Chondrocyte (in vitro differentiated cells): ENCODE measurements around the gene SMLR1. TPM values are rescaled to one million over a fixed set of nuclear protein-coding genes. Genes with fewer than 3 reads are reported as not detected.

Source experiments
- DNase-seq: peaks from one replicate; pipeline ENCODE4 v3.0.0; 2021; ENCODE audit warnings: mixed read lengths, low spot score
- H3K27ac Mint-ChIP-seq: one replicate; pipeline ENCODE4 v1.8.0; 2021; ENCODE audit warnings: mild to moderate bottlenecking, moderate library complexity, mixed read lengths; ENCODE audit not compliant: unreplicated experiment
- H3K27me3 Mint-ChIP-seq: 2 replicates; pipeline ENCODE4 v1.8.0; 2021; ENCODE audit warnings: low read depth, mixed read lengths
- H3K36me3 Mint-ChIP-seq: 2 replicates; pipeline ENCODE4 v1.8.0; 2021; ENCODE audit warnings: low read depth, mixed read lengths
- H3K4me1 Mint-ChIP-seq: 2 replicates; pipeline ENCODE4 v1.8.0; 2021; ENCODE audit warnings: low read depth, mild to moderate bottlenecking, mixed read lengths
- H3K4me3 Mint-ChIP-seq: one replicate; pipeline ENCODE4 v1.8.0; 2021; ENCODE audit warnings: mild to moderate bottlenecking, moderate library complexity, mixed read lengths; ENCODE audit not compliant: unreplicated experiment
- H3K9me3 Mint-ChIP-seq: 2 replicates; pipeline ENCODE4 v1.8.0; 2021; ENCODE audit warnings: low read depth, mixed read lengths
- total RNA-seq: library from RNA; stranded (reverse); gene quantifications from 3 replicates; pipeline ENCODE4 v1.2.1, GENCODE V29; 2021
- TF ChIP-seq, protein P1 (sequence below): fragments of 200-600 bp; sonication (generic); IDR thresholded peaks from 2 replicates; pipeline ENCODE4 v1.5.0; 2021; ENCODE audit warnings: antibody characterized with exemption, mild to moderate bottlenecking, moderate library complexity

SMLR1 gene
- total RNA-seq, 1 donor from 2014 or later: not detected

DNA sequence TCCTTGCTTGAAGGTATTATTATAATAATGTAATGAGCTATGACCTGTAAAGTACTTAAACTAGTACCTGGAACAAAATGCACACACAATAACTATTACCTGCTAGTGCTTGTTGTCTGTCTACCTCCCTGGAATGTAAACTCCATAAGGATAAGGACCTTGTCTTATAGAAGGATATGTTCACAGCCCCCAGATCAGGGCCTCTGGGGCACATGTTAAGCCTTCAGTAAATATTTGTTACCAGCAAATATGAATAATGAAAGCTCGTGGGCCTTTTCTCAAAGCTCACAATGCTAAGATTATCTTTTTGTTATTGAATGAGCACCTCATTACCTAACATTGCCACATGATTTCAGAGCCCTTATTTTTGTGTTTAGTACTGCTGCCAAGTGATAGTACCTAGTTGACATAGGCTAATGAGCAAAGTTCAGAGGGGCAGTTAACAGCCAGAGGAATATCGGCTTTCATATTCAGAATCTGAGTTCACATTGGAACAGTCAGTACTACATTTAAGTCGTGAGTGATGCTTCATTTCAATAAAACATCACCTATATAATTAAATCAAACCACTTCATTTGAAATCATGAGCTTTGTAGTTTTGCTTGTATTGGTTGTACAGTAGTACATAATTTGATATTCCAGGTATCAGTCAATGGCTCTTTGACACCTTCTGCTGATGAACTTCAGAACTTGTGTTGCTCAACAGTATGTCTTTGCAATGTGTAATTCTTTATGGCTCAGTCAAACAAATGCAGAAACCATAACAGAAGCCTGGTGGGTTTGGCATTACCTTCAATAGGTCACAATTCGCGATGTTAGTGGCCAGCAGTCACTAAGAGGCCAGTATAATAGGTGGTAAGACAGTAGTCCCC is 11.8 kb upstream of the SMLR1 start:
- Mint-ChIP-seq H3K27me3 (no peaks in the 10 kb centered on the region), H3K4me1 (peaks cover 3% of the 10 kb centered on the region), H3K27ac (no peak overlapping the region), H3K36me3 (peaks cover 12% of the 10 kb centered on the region), H3K4me3 (no peak overlapping the region), H3K9me3 (peaks cover 34% of the 10 kb centered on the region)
- DNase-seq: no peak
- TF ChIP-seq, protein P1, sequence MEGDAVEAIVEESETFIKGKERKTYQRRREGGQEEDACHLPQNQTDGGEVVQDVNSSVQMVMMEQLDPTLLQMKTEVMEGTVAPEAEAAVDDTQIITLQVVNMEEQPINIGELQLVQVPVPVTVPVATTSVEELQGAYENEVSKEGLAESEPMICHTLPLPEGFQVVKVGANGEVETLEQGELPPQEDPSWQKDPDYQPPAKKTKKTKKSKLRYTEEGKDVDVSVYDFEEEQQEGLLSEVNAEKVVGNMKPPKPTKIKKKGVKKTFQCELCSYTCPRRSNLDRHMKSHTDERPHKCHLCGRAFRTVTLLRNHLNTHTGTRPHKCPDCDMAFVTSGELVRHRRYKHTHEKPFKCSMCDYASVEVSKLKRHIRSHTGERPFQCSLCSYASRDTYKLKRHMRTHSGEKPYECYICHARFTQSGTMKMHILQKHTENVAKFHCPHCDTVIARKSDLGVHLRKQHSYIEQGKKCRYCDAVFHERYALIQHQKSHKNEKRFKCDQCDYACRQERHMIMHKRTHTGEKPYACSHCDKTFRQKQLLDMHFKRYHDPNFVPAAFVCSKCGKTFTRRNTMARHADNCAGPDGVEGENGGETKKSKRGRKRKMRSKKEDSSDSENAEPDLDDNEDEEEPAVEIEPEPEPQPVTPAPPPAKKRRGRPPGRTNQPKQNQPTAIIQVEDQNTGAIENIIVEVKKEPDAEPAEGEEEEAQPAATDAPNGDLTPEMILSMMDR: no peak

DNA sequence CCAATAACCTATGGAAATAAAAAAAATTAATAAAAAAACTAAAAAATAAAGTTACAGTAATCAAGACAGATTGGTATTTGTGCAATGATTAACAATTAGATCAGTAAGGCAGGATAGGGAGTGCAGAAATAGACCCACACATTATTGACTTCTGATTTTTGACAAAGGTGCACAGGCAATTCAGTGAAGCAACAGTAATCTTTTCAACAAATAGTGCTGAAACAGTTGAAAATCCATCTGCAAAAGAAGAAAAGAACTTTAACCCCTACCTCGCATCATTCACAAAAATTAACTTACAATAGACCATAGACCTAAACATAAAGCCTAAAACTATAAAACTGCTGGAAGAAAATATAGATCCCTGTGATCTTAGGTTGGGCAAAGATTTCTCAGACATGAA is 4.5 kb upstream of the SMLR1 start:
- Mint-ChIP-seq H3K9me3 (peaks cover 28% of the 10 kb centered on the region), H3K27ac (no peak overlapping the region), H3K4me3 (no peak overlapping the region), H3K27me3 (no peaks in the 10 kb centered on the region), H3K4me1 (no peaks in the 10 kb centered on the region), H3K36me3 (peaks cover 11% of the 10 kb centered on the region)
- TF ChIP-seq, protein P1: no peak
- no peak for DNase-seq

DNA sequence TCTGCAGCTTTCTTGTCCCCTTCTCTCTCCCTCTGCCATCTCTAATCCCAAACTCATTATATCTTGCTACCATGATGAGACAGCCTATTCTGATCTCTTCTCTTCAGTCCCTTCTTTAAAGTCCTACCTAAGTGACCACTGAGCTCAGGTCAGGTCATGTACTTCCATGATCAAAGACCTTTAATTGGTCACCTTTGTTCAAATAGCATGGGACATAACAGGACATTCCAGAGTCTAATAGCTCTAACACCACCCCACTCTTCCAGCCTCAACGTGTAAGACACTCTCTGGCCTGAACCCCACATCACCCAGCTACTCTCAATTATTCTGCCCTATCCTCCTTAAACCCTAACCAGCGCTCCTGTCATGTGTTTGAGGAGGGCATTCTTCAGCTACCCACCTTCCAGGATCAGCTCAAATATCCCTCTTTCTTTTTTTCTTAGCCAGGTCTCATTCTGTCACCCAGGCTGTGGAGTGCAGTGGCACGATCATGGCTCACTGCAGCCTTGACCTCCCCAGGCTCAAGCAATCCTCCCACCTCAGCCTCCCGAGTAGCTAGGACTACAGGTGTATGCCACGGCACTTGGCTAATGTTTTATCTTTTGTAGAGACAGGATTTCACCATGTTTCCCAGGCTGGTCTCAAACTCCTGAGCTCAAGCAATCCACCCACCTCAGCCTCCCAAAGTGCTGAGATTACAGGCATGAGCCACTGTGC is 2.1 kb upstream of the SMLR1 start:
- peaks cover 5% of the 10 kb centered on the region for H3K9me3 Mint-ChIP-seq
- no peaks in the 10 kb centered on the region for H3K4me1 Mint-ChIP-seq
- no peak overlapping the region for H3K27ac Mint-ChIP-seq
- TF ChIP-seq, protein P1: no peak
- peaks cover under 1% of the 10 kb centered on the region for H3K36me3 Mint-ChIP-seq
- DNase-seq: no peak
- H3K27me3 Mint-ChIP-seq: no peaks in the 10 kb centered on the region
- H3K4me3 Mint-ChIP-seq: no peak overlapping the region

DNA sequence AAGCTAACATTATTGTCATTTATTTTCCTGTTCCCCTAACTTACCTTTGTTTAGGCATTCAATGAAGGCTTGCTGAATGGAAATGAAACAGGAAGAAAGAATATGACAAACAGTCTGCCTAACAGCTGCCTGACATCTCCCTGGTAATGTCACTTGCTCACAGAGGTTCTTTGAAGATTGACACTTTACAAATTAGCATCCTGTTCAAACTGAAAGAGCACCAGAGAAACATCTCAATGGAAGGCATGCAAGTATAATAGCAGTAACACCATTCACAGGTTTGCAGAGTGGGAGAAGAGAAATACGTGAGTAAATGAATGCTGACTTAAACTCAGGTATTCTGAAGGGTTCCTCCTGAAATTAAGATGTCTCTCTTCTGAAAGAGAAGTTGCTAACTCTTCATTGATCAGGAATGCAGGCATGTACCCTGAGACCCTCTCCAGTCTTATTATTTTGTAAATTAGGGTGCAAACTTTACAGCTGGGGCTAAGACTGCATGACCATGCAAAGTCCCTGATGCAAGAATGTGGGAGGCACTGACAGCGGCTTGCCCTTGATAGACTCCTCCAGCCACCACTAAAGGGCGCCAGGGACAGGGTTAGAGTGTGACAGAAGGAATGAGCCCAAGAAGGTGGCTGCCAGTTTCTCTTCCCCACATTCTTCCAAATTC is 1.3 kb upstream of the SMLR1 start:
- H3K9me3 Mint-ChIP-seq: peaks cover 2% of the 10 kb centered on the region
- H3K27me3 Mint-ChIP-seq: no peaks in the 10 kb centered on the region
- TF ChIP-seq, protein P1: no peak
- DNase-seq: no peak
- H3K27ac Mint-ChIP-seq: no peak overlapping the region
- H3K4me3 Mint-ChIP-seq: no peak overlapping the region
- no peaks in the 10 kb centered on the region for H3K4me1 Mint-ChIP-seq
- H3K36me3 Mint-ChIP-seq: no peaks in the 10 kb centered on the region
